DND-41 (cell line): Measurements from ENCODE around the gene SLC9A4.

Source experiments
- ATAC-seq: fragments of 200-7000 bp; cut with Tn5 transposase; 3 replicates; pipeline ENCODE4 v1.9.1; 2021; ENCODE audit warnings: low read depth; ENCODE audit not compliant: insufficient read depth
- DNase-seq: peaks from one replicate; pipeline ENCODE4 v3.0.0-alpha.2; 2020
- H2AFZ ChIP-seq: 2 replicates; pipeline ENCODE4 v1.6.0; 2012; ENCODE audit warnings: low read depth, low read length
- H3K27ac ChIP-seq: 2 replicates; pipeline ENCODE4 v1.5.1; 2012; ENCODE audit warnings: low read length, inconsistent platforms
- H3K27me3 ChIP-seq: fragments of 200-600 bp; sonication (generic); 2 replicates; pipeline ENCODE4 v1.6.0; 2012; ENCODE audit warnings: low read length, mild to moderate bottlenecking, inconsistent platforms; ENCODE audit not compliant: insufficient read depth, poor library complexity
- H3K36me3 ChIP-seq: 2 replicates; pipeline ENCODE4 v1.5.1; 2012; ENCODE audit warnings: low read length, inconsistent platforms; ENCODE audit not compliant: insufficient read depth
- H3K4me1 ChIP-seq: 2 replicates; pipeline ENCODE4 v1.5.1; 2012; ENCODE audit warnings: mild to moderate bottlenecking, low read length; ENCODE audit not compliant: insufficient read depth
- H3K4me2 ChIP-seq: 2 replicates; pipeline ENCODE4 v1.6.0; 2012; ENCODE audit warnings: mild to moderate bottlenecking, moderate library complexity, low read length, inconsistent platforms; ENCODE audit not compliant: insufficient read depth
- H3K4me3 ChIP-seq, 2 experiments: fragments of 200-600 bp in 1 of 2; shearing (Covaris generic) in 1 of 2; 2 replicates each; pipeline ENCODE4 v1.5.1; 2012 to 2016; ENCODE audit warnings: inconsistent platforms in 2 of 2, low read length in 2 of 2, mild to moderate bottlenecking in 2 of 2, low read depth in 1 of 2, moderate library complexity in 1 of 2
- H3K79me2 ChIP-seq: 2 replicates; pipeline ENCODE4 v1.6.0; 2012; ENCODE audit warnings: low read length, inconsistent platforms; ENCODE audit not compliant: insufficient read depth
- H3K9ac ChIP-seq: 2 replicates; pipeline ENCODE4 v1.6.0; 2012; ENCODE audit warnings: low read depth, mild to moderate bottlenecking, inconsistent platforms, low read length, moderate library complexity
- H3K9me3 ChIP-seq: 2 replicates; pipeline ENCODE4 v1.5.1; 2012; ENCODE audit warnings: low read length, moderate library complexity, mild to moderate bottlenecking, inconsistent platforms; ENCODE audit not compliant: insufficient read depth, severe bottlenecking
- H4K20me1 ChIP-seq: 2 replicates; pipeline ENCODE4 v1.6.0; 2012; ENCODE audit warnings: low read length; ENCODE audit not compliant: insufficient read depth
- EZH2 ChIP-seq: IDR thresholded peaks from 3 replicates; pipeline ENCODE4 v1.6.1; 2012; ENCODE audit warnings: borderline replicate concordance, low read depth, mild to moderate bottlenecking, moderate library complexity, low read length, inconsistent platforms; ENCODE audit not compliant: severe bottlenecking
- TF ChIP-seq, protein P1 (sequence below): IDR thresholded peaks from 2 replicates; pipeline ENCODE4 v1.5.1; 2012; ENCODE audit warnings: borderline replicate concordance, low read length, moderate library complexity, mild to moderate bottlenecking; ENCODE audit not compliant: poor library complexity, severe bottlenecking; ENCODE audit errors: extremely low read depth

Gene SLC9A4

GRCh38 chr2:102453501-102453900 is 19.5 kb upstream of the SLC9A4 start:
- Histone ChIP-seq H4K20me1 (no peaks in the 10 kb centered on the region), H3K27me3 (no peaks in the 10 kb centered on the region), H3K4me3 (no peak overlapping the region), H3K36me3 (no peaks in the 10 kb centered on the region), H3K79me2 (no peaks in the 10 kb centered on the region), H3K27ac (no peak overlapping the region), H2AFZ (no peak overlapping the region), H3K4me2 (no peak overlapping the region), H3K9ac (no peak overlapping the region), H3K4me1 (no peaks in the 10 kb centered on the region), H3K9me3 (no peaks in the 10 kb centered on the region)
- TF ChIP-seq, protein P1, sequence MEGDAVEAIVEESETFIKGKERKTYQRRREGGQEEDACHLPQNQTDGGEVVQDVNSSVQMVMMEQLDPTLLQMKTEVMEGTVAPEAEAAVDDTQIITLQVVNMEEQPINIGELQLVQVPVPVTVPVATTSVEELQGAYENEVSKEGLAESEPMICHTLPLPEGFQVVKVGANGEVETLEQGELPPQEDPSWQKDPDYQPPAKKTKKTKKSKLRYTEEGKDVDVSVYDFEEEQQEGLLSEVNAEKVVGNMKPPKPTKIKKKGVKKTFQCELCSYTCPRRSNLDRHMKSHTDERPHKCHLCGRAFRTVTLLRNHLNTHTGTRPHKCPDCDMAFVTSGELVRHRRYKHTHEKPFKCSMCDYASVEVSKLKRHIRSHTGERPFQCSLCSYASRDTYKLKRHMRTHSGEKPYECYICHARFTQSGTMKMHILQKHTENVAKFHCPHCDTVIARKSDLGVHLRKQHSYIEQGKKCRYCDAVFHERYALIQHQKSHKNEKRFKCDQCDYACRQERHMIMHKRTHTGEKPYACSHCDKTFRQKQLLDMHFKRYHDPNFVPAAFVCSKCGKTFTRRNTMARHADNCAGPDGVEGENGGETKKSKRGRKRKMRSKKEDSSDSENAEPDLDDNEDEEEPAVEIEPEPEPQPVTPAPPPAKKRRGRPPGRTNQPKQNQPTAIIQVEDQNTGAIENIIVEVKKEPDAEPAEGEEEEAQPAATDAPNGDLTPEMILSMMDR: no peak
- no peak for TF ChIP-seq EZH2
- no peak for ATAC-seq
- DNase-seq: no peak

DNA sequence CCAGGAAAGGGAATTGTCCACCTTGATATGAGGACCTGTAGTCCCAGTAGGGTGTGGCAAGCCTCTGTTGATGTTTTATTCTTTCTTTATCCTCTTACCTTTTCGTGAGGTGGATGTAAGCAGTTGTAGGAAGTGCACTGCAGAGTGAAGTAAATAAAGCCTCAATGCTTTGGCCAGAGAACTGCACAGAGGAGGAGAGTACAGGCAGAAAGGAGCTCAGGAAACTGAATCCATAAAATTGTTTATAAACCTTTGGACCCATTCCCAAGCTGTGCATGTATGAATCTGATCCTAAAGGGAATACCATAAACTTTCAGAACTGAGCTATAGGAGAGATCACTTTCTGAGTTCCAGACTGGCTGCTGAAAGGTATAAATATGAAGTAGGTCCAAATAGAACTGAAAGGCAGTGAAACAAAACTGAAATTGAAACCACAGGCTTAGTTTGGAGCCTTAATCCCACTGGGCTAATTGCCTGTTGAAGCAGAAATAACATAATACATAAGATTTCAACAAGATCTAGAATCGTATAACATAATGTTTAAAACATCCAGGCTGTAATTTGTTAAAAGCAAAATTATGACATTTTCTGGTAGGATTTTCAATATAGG is 17.9 kb upstream of the SLC9A4 start:
- H3K36me3 ChIP-seq: no peaks in the 10 kb centered on the region
- no peaks in the 10 kb centered on the region for H3K79me2 ChIP-seq
- TF ChIP-seq, protein P1: no peak
- no peak for TF ChIP-seq EZH2
- DNase-seq (no peak), ATAC-seq (no peak)
- H3K9me3 ChIP-seq: no peaks in the 10 kb centered on the region
- no peaks in the 10 kb centered on the region for H3K27me3 ChIP-seq
- no peak overlapping the region for H3K4me3 ChIP-seq
- no peak overlapping the region for H2AFZ ChIP-seq
- no peaks in the 10 kb centered on the region for H4K20me1 ChIP-seq
- H3K27ac ChIP-seq: no peak overlapping the region
- no peaks in the 10 kb centered on the region for H3K4me1 ChIP-seq
- no peak overlapping the region for H3K4me2 ChIP-seq
- H3K9ac ChIP-seq: no peak overlapping the region

GRCh38 chr2:102460467-102460866 is 12.6 kb upstream of the SLC9A4 start:
- no peaks in the 10 kb centered on the region for H3K4me1 ChIP-seq
- no peaks in the 10 kb centered on the region for H4K20me1 ChIP-seq
- no peak overlapping the region for H3K4me2 ChIP-seq
- H3K79me2 ChIP-seq: no peaks in the 10 kb centered on the region
- no peaks in the 10 kb centered on the region for H3K9me3 ChIP-seq
- no peak overlapping the region for H2AFZ ChIP-seq
- no peak overlapping the region for H3K27ac ChIP-seq
- H3K9ac ChIP-seq: no peak overlapping the region
- TF ChIP-seq, protein P1: no peak
- ATAC-seq (no peak), DNase-seq (no peak)
- H3K36me3 ChIP-seq: no peaks in the 10 kb centered on the region
- H3K27me3 ChIP-seq: no peaks in the 10 kb centered on the region
- no peak overlapping the region for H3K4me3 ChIP-seq

GRCh38 chr2:102461188-102461587 is 11.8 kb upstream of the SLC9A4 start:
- ATAC-seq (no peak), DNase-seq (no peak)
- TF ChIP-seq EZH2: no peak
- TF ChIP-seq, protein P1: no peak
- H3K9me3 ChIP-seq: no peaks in the 10 kb centered on the region
- H3K9ac ChIP-seq: no peak overlapping the region
- no peaks in the 10 kb centered on the region for H4K20me1 ChIP-seq
- no peaks in the 10 kb centered on the region for H3K79me2 ChIP-seq
- H3K27ac ChIP-seq: no peak overlapping the region
- no peaks in the 10 kb centered on the region for H3K36me3 ChIP-seq
- no peak overlapping the region for H2AFZ ChIP-seq
- H3K4me2 ChIP-seq: no peak overlapping the region
- no peaks in the 10 kb centered on the region for H3K4me1 ChIP-seq
- H3K27me3 ChIP-seq: no peaks in the 10 kb centered on the region
- no peak overlapping the region for H3K4me3 ChIP-seq
